Hematopoietic multipotent progenitor cell treated with erythropoietin and hydrocortisone succinate and interleukin-3 and kit ligand, for 8 days (in vitro differentiated cells): Measurements from ENCODE around the gene DUS2.

Source experiments
- DNase-seq: peaks from one replicate; pipeline ENCODE4 v3.0.0-alpha.2; 2015

DUS2 gene

DNA sequence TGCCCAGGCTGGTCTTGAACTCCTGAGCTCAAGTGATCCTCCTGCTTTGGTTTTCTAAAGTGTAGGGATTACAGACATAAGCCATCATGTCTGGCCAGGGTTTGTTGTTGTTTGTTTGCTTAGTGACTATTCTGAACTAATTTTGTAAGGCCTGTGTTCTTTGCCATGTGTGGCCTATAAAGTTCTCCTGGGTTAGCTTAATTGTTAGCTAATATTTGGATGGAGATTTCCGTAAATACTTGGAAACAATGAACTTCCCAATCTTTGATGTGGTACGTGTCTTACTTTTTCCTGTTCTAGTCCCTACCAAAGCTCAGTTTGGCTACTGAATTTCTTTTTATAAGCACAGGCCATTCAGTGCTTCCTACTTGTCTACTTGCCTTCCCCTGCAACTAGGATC is 24.9 kb downstream of the DUS2 start:
- DNase-seq, result no peak

DNA sequence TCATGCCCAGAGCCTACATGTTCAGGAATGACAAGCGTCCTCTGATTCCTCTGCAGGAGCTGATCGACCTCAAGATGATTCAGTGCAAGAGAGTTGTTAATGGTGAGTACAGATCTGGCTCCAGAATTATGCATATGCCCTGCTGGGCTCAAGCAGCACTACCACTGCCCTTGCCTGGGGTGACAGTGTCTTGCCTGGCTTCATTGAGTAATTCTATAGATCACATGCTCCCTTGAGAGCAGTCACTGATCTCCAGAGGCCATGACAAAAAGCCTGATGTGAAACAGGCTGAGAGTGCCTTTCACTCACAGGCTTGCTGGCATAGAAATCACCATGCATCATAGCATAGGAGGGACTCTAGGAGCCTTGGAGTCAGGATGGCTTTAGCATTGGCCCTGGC is 26.4 kb downstream of the DUS2 start:
- DNase-seq, result no peak

DNA sequence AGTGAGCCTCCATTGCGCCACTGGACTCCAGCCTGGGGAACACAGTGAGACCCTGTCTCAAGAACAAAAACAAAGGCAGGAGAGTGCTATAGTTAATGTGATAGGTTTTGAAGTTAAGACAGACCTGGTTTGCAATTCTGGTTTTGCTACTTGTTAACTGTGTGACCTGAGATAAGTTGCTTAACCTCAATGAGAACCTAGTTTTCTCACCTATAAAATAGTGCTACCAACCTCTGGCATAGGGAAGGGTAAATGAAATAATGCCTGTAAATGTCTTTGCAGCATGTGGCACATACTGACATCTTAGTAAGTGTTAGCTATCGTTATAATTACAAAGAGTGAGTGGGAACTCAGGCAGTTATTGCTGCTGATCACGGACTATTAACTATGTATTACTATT is 32.3 kb downstream of the DUS2 start:
- no peak for DNase-seq

DNA sequence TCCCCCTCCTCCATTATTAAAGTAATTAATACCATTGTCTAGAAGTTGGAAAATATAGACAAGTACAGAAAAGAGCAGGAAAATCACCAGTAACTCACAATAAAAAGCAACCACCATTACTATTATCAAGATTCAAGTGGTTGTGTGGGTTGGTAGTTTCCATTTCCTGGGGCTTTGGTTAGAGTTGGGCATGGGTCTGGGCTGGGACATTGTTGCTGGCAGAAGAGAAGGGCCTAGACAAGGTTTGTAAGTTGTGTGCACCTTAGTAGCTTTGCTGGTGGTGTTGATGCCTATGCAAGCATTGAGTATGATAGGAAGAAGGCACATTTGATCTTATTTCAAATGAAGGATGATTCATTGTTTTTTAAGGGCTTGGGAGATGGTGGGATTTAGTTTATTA is 36.7 kb downstream of the DUS2 start:
- DNase-seq, result no peak

DNA sequence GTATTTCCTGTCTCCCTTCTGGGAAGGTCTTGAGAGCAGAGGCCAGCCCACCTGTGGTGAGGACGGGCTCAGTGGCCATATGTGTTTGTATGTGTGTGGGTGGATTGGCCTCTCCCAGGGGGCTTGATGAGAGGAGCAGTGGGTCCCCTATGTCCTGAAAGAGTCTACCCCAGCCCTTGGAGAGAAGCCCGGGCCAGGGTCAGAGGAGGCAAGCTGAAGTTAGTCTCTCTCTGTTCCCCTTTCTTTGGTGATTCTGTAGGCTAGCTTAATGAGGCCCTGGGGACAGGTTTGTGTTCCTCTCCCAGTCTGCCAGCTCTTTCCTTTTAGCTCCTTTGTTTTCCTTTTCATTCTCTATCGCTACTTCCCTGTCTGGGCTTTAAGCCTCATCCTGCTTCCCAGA is 38.3 kb downstream of the DUS2 start:
- DNase-seq, result no peak

DNA sequence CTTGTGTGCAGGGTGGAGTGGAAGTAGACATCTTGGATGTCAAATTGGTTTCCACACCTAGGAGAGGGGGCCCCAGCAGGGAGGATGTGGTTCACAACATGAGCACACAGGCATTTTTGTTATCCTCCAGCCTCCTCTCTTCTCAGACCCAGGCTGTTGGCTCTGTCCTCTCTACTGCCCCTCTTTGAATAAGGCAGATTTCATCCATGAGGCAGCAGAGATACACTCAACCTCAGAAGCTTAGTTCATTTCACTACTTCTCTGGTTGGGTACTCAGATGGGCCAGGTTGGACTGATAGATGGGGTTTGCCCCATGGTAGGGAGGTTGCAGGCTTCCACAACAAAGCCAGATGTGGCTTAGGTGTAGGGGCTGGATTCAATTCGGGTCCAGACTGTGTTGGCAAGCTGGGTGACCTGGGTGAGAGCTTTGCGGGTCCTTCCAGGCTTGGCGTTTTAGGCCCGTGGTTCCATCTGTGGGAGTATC is 39.9 kb downstream of the DUS2 start:
- DNase-seq, result no peak

DNA sequence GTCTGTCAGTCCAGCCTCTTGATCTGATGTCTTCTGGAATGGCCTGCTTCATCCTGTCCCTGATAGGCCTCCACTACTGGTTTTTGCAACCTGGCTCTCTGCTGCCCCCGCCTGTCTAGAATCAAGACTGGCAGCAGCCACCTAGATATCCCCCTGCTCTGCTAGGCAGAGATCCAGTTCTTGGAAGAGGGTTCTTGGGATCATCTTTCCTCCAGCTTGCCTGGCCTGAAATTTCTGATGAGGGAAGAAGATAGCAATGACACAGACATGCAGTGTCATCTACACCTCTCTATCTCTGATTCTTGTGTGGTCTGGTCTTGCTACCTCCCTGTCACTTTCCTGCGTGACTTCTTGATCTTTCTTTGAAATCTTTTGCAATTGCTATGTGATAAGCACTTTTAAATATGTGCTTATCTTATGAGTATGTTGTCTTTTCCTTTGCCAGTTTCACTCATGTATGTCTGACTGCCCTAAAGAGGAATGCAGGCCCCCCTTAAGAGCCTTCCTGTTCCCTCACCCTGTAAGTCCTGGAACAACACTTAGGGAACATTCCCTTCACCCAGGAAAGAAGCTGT is 41.8 kb downstream of the DUS2 start:
- peak; percentile 84 for DNase-seq

DNA sequence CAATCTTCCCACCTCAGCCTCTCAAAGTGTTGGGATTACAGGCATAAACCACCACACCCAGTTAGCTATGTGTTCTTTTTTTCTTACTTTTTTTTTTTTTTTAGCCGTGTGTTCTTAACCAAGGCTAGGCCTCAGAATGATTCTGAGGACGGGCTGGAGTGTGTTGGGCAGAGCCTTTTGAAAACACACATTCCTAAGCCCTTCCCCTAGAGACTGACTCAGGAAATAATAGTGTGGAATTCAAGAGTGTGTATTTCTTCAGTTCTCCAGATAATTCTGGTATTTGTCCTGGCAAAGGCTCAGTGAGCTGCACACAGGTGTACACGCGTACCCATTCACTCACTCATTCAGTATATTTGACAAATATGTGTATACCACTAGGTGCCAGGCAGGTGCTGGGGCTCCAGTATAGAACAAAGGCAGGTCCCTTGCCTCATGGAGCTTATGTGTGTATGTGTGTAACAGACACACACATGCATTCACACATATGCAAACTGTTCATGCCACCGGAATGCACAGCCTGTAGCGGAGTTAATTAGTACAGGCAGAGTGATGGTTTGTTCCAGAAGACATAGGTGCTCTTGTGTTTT is 42.7 kb downstream of the DUS2 start:
- DNase-seq, result no peak

DNA sequence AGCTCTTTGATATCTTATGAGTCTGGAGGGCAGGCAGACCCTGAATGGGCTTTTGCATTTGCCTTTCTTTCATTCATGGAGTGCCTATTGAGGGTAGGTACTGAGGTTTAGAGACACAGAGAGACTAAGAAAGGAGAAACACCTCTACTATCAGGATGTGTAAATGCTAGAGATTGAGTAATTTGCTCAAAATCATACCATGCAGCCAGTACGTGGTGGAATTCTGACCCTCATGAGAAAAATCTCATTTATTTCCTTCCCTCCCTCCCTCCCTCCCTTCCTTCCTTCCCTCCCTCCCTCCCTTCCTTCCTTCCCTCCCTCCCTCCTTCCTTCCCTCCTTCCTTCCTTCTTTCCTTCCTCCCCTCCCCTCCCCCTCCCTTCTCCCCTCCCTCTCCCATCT is 43.7 kb downstream of the DUS2 start:
- no peak for DNase-seq

DNA sequence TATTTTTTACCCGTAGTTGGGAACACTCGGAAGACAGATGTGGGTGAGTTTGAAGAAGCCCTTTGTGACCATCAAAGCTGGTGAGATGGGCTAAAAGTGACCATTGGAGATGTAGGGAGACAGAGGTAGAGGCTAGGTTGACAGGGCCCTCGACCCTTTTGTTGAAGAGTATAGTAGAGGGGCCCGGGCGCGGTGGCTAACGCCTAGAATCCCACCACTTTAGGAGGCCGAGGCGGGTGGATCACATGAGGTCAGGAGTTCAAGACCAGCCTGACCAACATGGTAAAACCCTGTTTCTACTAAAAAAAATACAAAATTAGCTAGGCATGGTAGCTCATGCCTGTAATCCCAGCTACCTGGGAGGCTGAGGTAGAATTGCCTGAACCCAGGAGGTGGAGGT is 45.8 kb downstream of the DUS2 start:
- no peak for DNase-seq

DNA sequence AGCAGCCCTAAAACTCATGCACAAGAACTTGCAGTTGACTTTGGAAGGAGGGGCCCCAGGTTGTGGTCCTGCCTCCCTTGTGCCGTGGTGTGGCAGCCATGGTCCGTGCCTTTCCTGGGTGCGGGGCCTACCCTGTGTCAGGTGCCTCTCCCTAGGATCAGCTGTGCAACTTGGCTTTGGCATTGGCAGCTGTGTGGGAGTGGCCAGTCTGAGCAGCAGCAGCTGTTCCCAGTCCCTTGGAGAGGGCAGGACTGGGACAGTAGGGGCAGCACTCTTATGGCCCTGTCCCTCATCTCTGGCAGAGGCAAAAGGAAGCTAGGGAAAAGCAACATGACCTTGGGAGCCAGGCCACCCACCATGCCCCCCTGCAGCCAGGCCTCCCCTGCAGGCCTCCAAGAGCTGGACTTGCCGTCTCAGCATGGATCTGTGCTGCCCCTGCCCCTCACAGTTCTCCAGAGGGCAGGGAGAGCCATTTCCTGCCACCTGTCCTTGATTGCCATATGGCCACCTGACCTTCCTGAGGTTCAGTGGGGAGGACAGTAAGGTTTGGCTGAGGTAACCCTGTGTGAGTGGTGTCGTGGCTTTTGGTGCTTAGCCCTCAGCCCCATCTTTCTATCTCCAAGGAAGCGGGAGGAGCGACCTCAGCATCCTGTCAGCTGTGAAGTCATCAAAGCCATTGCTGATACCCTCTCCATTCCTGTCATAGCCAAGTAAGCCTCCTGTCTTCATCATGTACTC is 46.6 kb downstream of the DUS2 start:
- DNase-seq, result no peak

DNA sequence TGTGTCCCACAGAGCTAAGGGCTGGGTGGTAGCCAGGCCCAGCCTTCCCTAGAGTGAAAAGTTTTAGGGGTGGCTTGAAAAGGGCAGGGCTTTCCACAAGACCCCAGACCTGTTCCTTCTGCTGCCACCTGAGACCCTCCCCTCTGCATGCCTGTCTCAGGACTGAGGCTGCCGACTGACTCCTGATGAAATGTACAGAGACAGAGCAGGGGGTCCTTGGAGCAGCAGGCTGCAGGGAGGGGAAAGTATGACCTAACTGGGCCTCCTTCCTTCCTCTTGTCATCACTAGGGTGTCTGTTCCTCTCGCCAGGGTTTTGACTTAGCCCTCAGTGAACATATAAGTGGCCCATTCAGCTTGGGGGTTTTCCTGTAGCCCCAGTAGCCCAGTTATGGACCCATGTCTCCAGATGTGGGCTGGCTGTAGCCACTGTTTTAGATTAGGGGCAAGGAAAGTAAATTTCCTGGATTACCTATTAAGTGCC is 47.2 kb downstream of the DUS2 start:
- no peak for DNase-seq

DNA sequence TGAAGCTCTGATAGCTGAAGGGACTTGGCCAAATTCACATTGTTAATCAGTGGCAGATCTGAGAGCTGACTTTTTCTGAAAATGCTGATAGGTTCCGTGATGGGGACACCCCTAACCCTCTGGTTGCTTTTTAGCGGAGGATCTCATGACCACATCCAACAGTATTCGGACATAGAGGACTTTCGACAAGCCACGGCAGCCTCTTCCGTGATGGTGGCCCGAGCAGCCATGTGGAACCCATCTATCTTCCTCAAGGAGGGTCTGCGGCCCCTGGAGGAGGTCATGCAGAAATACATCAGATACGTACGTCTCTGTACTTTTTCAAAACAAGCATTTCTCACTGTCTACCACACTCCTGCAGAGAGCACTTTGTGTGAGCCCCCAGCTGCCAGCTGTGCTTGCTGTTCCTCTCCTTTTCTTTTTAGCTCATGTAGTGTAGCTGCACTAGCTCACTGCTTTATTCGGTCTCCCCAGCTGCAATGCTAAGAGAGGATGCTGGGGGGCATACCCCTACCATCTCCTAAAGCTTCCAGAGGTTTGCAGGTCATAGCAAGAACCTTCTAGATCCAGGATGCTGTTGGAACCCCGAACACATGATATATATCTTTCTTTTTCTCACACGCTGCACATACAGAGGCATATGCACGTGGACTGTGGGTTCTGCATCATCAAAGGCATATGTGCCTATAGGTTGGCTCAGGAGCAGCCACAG is 47.9 kb downstream of the DUS2 start:
- DNase-seq, result no peak

DNA sequence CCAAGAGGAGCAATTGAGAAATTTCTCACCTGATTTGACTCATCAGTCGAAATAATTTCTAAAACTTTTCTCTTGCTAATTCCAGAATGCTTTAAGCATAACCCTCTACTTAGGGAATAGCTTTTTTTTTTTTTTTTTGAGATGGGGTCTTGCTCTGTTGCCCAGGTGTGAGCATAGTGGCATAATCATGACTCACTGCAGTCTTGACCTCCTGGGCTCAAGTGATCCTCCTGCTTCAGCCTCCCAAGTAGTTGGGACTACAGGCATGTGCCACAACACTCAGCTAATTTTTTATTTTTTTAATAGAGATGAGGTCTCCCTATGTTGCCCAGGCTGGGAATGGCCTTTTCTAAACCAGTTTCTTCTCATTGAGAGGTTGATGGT is 48.4 kb downstream of the DUS2 start:
- DNase-seq, result no peak

DNA sequence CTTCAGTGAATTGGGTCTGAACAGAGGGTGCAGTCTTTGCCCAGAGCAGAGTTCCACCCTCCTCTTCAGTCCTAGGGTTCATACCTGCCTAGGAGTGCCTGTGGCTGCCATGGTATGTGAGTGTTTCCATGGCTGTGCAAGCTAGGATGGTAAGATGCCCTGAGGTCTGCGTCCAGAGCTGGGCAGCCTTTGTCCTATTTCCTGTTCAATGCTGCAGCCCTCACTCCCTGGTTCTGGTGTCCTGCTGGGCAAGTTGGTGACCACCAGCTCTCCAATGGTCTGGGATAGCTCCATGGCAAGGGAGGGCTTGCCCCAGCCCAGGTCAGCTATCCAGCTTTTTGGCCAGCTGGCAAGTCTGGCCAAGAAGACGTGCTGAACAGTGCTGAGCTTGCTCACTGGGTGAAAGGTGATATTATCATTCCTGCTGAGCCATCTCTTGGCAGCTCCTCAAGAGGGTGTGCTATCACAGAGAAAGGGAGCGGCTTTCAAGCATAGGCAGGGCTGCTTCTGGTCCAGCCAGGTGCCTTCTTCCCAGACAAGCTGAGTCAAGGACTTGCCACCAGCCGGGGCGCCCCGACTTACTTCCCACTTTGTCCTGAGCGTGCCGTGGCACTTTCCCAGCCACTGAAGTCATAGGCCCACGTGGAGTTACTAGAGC is 49.1 kb downstream of the DUS2 start:
- peak; percentile 88 for DNase-seq

DNA sequence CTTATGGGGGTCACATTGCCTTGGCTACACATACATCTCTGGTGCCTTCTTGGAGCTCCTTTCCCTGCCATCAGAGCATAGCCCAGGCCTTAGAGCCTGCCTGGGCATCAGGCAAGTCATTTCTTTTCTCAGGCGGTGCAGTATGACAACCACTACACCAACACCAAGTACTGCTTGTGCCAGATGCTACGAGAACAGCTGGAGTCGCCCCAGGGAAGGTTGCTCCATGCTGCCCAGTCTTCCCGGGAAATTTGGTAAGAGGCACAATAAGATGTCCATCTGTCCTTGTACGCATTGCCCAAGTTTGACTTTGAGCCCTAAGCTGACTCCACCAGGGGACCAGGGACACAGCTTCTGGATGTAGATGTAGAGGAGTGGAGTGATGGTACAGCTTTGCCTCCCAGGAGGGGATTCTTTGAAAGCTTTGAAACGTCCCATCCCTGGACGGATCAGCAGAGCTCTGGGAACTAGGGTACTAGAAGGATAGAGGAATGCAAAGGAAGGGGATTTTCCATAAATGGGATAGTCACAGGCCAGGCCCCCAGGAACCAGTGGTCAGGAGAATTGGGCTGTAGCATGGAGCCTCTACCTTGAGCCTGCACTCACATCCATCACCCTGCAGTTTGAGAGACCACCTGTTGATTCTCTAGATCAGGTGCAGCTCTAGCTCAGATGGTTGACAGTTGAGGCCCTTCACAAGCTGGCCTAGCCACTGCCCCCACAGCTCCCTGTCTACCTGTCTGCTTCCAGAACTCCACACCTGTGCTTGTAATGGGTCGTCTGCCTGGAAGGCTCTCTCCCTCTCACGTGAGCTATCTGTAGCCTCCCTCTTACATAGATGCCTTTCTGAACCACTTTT is 51.0 kb downstream of the DUS2 start:
- no peak for DNase-seq

DNA sequence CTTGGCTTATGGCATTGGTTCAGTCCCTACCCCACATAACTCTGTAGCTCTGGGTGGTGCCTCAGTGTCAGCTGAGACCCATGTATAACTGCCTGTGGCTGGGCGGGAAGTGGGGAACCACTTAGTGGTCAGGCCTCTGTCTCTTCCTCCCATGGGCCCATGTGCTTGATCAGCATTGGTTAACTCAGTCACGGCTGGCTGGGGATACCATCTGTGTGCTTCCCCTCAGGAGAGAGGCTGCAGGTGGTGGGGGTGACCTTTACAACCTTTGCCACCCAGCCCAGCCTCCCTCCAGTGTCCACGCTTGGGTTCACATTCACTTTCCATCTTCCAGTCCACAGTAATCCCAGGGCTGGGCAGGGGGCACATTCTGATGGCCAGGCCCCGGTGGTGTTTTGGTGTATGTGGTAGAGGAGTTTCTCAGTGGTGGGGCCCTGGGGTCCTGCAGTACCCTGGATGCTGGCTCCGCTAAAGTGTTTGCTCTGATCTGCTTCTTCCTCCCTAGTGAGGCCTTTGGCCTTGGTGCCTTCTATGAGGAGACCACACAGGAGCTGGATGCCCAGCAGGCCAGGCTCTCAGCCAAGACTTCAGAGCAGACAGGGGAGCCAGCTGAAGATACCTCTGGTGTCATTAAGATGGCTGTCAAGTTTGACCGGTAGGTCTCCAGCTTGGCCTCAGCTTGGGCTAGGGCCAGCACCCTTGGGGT is 51.9 kb downstream of the DUS2 start:
- peak; percentile 48 for DNase-seq

DNA sequence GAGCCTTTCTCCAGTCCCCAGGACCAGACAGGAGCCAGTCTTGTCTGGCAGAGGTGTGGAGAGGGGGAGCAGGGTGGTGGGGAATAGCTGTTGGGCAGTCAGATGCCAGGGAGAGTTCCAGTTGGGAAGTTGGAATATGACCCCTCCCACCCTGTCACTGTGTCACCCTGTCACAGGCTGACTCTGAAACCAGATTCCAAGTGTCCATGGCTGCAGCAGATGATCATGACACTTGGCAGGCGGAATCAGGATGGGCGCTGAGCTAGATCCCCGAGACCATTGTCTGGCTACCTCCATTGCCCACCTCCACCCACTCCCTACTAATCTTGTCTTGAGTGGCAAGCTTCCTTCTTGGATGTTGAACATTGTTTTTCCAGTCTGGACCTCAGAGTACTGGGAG is 52.9 kb downstream of the DUS2 start:
- DNase-seq, result no peak

DNA sequence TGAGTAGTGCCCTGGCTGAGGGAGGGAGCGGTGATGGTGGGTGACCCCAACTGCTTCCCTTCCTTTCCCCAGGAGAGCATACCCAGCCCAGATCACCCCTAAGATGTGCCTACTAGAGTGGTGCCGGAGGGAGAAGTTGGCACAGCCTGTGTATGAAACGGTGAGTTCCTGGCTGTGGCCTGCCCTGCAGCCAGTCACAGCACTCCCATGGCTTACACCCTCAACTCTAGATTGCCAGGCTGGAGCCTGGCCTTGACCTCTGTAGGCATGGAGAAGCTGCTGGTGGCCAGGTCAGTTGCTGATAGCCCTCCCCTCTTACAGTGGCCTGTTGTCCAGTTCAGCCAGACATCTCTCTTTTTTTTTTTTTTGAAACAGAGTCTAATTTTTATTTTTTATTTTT is 53.5 kb downstream of the DUS2 start:
- no peak for DNase-seq

DNA sequence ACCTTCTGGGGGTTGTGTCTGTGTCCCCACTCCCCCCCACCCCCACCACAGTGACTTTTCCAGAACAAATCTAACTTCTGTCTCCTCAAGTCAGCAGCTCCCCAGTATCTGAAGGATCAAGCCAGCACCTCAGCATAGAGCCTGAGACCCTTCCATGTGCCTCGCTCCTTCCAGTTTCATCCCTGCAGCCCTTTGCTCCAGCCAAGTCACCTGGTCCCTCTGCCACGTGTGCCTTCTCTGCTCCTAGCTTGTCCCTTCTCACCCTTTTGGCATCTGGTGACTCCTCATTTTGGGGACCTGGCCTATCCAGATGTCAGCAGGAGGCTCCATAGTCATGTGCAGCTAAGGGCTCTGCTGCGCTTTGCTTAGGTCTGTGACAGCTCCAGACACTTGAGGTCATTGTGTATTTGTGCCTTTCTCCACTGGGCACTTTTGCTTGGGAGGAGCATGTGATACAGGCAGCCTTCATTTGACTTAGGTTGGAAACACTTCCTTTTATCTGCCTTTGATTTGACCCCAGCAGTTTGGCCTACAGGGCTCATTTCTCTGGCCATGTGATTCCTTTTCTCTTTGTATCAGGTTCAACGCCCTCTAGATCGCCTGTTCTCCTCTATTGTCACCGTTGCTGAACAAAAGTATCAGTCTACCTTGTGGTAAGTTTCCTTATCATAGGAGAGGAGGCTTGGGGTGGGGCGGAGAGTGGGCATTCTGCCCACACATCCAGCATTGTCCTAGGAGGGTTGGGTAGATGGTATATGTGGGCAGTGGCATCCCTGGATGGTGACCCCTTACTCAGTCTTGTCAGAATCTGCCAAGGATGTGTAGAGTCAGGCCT is 55.0 kb downstream of the DUS2 start:
- peak; percentile 86 for DNase-seq
